Dermis microvascular lymphatic vessel endothelial cell (primary cell): ENCODE data around the gene CALM1. TPM values are rescaled to one million over a fixed set of nuclear protein-coding genes. Genes with fewer than 3 reads are reported as not detected.
"Not testable (repeated sequence)": the region's sequence is repeated elsewhere in the genome, so short reads cannot be mapped to it uniquely, and the experiment has no call there.

Experiments
- DNase-seq, 2 donors: peaks; one replicate each; pipeline versions ENCODE4 v3.0.0 to v3.0.0-alpha.2; 2010; ENCODE audit warnings: low read depth in 2 of 2
- total RNA-seq: library from RNA; depleted of rRNA; stranded (reverse); fragments of >200 nt; gene quantifications from 2 replicates; pipeline ENCODE4 v1.2.1, GENCODE V29; 2014

CALM1 gene
- total RNA-seq, 1 donor from 2014 or later, result 1,375 TPM

DNA sequence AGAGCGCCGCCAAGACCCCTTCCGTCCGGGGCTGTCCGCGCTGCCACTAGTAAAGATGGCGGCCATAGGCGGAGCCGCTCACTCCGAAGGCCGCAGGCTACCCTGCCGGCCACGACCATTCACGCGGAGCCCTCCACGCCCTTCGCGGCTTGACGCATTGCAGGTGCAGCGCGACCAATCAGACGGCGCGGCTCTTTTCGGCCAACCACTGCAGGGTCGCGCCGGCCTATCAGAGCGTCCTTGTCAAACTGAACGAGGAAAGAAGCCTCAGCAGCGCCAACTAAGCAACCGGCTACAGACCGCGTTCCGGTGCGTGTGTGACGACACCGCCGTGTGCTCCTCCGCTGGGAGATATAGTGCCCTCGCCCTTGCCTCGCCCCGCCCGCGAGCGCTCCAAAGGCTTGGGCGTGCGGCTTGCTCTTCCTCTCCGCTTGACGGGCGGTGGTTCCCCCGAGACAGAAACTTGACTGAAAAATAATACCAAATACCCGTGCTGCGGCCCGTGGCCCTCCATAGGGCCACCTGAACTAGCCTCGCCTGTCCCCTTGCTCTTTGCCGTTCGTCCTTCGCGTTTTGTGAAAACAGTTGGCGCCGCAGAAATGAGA is 13.6 kb upstream of the CALM1 start:
- DNase-seq, result peak; percentile 99 to 100

DNA sequence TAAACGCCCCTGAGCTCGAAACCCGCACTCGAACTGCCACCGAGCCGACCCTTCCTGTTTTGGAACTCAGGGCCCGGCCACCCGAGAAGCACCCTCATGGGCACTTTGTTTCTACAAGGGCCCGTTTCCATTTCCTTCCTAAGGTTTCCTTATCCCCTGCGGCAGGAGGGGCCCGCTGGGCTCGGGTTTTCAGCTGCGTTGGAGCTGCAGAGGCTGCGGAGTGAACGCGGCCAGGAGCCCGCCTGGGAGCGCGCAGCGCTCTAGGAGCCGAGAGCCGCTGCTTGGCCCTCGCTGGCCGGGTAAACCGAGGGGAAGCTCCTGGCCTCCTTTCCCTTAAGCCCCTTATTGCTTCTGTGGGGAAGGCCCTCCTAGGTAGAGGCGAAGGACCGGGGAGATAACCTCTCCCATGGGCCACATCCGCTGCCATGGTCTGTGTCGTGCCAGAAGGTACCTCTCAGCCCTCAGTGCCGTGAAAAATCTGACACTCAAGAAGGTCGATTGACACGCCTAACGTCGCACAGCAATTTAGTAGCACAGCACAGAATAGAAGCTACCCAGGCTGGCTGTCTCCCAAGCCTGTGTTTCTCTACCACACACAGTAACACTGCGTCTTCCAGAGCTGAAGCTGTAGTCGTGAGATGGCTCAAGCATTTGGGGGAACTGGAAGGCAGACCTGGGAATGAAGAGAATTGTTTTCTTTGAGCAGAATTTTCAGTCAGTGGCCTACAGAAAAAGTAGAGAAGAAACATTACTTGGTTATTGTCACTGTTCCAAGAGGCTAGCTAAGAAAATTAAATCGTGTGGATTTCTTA is 12.9 kb upstream of the CALM1 start:
- peak in 1 of 2 donors; percentile 61 for DNase-seq

DNA sequence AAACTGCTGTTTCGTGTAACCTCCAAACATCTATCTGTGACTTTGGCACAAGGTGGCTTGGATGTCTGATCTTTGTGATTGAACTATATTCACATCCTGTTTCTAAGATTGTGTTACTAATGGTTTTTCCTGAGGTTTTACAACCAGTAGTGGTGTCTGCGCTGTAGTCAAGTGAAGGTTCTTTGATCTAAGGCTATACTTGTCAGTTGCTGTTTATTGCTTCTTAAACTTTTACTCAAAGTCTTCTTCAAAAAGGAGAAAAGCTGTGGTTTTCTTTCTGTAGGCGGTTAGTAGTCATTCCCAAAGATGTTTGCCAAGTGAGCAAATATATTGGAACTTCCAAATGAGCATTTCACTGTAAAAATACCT is 12.3 kb upstream of the CALM1 start:
- peak in 1 of 2 donors; percentile 25 for DNase-seq

DNA sequence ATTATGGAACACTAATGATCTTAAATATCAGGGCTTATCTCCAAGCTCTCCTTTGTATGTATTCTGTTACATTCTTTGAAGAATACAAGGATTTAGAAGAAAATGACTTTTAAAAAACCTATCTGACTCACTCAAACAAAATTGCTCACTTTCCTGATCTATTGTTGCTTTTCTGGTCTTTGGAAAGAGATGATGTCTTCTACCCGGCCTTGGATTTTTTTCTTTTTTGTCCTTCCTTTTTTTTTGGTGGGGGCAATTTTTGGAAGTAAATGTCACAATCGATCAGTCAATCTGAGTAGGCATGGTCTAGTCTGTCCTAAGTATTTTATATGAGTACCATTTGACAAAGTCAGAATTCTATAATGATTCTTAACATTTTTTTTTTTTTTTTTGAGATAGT is 10.5 kb upstream of the CALM1 start:
- DNase-seq, result no peak

DNA sequence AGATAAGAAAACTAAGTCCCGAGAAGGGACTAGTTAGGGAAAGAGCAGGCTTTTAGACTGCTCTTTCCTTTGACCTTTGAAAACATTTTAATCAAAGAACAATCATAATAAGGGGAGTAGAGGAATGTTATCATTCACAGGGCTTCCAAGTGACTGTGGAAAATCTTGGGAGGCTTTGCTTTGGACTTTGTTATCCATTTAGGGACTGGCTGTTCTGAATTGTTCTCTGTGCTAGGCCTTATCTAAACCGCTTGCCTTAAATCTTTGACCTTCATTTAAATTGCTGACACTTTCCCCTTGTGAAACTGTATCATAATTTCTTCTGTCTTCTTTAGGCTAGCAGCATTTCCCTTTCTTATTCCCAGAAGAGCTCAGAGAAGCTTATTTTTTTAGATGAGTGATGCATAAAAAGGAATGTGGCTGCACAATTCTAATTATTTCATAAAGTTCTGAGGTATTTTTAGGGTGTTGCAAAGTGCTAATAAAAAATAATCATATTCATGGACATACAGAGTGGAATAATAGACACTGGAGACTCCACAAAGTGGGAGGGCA is 9.5 kb upstream of the CALM1 start:
- DNase-seq, result no peak

DNA sequence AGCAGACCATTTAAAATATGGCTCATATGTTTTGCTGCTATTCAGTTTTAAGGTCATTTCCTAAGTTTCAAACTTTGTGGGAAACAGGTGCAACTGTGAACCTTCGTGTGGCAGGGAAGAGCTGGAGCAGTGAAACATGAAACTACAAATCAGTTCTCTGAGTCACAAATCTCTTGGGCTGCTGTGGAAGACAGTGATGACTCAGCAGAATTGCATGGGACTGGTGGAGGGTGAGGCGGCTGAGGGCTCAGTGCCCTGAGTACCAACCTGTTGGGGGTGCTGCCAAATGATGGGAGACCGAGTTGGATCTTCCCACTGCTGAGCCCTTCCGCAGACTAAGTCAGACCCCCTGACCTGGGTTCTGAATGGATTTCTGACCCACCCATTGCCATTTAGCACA is 8.4 kb upstream of the CALM1 start:
- peak in 1 of 2 donors; percentile 39 for DNase-seq

DNA sequence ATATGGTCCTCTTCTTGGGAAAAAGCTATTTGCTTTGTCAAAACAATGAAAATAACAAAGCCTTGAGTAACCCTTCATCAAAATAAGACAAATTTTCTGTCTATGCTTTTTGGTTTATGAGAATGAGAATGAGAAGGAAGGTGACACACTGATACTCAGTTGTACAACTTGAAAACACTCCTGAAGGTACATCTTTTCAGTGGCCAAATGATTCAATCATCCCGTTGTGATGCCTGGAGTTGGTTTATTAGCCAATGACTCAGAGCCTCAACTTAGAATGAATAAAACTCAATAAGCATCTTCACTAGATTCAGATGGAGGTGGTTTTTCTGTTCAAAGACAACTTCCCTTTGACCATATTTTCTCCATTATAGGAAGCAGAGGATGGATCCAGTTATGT is 7.8 kb upstream of the CALM1 start:
- no peak for DNase-seq

DNA sequence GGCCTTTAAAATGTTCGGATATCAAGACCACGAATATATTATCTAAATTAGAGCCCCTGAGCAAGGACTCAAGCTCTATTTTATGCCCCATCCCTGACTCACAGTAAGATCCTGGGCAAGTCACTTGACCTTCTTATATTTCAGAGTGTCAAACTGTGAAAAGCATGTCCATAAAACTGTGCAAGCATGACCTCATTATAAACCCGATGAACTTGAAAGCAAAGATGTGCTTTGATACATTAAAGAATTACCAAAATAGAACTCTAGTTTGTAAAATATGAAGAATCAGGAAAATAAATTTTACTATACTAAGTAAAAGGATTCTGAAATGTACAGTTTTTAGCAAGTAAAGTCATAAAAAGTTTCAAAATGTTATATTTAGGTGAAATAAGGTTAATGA is 2.9 kb upstream of the CALM1 start:
- no peak for DNase-seq

DNA sequence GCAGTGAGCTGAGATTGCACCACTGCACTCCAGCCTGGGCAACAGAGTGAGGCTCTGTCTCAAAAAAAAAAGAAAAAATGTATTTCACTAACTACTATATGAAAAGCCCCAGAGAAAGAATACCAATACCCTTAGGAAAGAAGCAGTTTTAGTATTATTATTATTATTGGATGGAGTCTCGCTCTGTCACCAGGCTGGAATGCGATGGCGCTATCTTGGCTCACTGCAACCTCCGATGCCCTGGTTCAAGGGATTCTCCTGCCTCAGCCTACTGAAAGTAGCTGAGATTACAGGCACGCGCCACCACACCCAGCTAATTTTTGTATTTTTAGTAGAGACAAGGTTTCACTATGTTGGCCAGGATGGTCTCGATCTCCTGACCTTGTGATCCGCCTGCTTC is 2.0 kb upstream of the CALM1 start:
- DNase-seq, result not testable (repeated sequence)

DNA sequence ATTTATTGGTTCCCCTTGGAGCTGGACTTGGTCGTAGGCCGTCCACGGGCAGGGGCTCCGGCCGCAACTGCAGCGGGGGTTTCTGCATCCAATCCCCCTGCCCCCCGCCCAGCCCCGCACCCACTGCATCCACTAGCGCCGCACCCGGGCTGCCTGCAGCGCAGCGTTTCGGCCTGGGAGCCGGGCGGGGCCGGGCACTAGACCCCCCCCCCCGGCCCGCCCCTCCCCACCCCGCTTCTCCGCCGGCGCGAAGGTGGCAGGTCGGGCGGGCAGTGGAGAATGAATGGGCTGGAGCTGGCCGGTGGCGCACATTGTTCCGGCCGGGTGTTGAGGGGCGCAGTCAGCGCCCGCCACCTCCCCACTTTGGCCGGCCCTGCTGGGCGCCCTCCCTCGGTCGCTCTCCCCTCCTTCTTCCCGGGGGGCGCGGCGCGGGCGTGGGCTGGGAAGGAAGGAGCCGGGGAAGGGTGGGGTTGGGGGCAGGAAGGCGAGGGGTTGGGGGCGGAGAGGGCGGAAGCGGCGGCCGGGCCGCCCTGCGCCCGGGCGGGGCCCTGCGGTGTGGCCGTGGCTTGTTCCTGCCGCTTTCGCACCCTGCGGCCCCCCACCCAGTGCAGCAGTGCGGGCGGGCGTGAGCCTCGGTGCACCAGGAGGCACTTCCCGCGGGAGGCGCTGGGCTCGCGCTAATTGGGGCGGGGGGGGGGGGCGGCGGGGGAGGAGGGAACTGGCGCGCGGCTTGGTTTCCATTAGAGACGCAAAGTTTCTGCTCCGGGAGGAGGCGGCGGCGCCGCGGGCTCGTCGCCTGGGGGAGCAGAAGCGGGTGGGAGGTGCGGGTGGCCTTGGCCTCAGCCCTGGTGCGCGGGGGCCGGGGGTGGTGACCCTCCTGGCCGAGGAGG is 841 bp downstream of the CALM1 start:
- peak in 1 of 2 donors; percentile 56 for DNase-seq

DNA sequence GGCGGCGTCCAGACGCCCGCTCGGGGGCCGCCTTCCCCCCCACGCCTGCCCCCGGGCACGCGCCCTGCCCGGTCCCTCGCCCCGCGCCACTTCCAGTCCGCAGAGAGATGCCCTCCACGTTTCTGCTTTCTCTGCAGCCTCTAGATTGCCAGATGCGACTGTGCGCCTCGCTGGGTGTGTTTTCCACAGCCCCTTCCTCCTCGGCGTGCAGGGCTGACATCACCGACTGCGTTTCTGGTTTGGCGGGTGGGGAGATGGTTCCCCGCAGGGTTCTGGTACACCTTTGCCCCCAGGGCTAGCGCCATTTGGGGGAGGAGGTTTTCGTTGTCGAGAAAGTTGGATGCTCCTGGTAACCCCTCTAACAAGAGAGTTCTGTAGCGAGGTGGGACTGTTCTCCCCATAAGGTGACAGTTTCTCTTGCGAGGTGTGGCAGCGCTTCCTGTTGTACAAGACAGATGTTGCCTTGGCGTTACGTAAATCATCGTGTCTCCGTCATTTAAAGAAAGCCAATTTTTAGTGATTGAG is 1.5 kb downstream of the CALM1 start:
- peak in 1 of 2 donors; percentile 51 for DNase-seq

DNA sequence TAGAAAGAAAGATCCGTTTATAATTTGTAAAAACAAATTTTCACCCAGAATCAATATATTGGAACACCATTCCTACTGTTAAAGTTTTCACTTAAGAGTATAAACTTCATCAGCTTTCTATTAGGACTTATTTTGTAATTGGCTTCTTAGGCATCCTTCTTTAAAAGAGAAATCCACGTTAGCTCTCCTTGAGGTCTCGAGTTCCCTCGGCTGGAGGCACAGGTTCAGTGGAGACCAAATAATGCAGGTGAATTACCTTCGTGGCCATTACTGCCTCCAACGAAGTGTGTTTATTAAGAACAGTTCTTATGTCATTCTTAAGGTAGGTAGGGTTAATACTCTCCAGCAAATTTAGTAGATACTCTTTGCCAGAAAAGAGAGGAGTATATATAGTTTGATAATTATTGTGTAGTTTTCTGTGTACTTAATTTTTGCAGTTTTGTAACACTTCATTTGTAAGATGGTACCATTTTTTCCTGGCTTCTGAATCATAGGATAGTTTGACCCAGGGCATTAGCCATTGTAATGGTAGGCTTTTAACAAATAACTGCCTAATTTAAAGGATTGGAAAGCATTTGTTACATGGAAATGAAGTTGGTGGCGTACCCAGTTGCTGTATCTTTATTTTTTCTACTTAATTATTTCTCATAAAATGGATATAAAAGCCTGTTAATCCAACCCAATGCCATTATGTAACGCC is 2.2 kb downstream of the CALM1 start:
- no peak for DNase-seq

DNA sequence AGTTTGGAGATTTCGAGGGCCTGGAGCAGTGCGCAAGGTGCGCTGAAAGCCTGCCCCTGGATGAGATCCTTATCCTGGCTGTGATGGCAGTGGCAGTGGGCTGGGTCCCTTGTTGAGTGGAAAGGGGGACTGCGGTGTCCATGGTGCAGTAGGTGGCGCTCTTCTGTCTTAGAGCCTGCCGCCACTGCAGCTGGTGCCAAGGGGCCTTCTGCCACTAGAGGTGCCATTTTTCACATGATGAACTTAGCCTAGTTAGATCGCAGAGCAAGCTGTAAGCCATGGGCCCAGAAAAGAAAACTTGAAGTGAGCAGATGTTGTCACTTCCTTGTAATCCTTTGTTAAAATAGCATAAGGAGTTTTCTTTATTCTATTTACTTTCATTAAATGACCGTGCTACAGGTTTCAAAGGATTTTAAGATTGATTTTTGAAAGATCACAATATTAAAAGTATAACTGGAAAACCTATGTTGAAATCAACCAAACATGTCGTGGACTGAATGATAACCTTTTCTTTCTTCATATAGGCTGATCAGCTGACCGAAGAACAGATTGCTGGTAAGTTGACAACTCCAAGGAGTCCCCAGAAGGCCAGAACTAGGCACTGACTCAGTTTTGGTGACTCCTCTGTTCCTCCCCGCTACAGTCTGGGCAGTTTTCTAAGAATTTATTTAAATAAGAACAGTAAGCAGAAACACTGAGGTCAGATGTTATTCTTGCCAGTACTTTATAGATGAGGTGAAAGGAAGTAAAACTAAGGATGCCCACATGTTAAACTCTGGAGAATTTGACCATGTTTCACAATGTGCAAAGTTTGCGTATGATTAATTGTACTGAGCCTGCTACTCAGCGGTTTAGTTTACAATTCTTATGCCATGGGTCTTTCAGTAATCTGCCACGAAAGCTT is 3.0 kb downstream of the CALM1 start:
- DNase-seq, result peak; percentile 85 to 95

DNA sequence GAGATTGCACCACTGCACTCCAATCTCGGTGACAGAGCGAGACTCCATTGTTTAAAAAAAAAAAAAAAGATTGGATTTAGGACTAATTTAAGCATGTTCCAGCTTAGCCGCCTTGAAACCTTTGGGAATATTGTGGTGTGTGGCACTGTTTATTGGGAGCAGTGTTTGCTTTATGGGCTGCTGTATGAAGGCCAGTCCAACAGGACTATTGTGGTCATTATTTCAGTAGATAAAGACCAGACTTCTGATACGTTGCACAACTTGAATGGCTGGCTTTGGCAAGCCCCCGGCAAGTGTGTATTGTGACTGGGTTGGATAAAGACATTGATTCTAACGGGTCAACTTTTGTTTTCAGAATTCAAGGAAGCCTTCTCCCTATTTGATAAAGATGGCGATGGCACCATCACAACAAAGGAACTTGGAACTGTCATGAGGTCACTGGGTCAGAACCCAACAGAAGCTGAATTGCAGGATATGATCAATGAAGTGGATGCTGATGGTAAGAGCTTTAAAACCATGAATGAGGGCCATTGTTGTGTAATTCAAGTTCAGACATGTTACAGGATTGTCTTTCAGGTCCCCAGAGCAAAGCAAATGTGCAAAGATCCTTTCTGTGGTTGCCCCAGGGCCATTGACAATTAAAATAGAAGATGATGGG is 4.2 kb downstream of the CALM1 start:
- no peak for DNase-seq

DNA sequence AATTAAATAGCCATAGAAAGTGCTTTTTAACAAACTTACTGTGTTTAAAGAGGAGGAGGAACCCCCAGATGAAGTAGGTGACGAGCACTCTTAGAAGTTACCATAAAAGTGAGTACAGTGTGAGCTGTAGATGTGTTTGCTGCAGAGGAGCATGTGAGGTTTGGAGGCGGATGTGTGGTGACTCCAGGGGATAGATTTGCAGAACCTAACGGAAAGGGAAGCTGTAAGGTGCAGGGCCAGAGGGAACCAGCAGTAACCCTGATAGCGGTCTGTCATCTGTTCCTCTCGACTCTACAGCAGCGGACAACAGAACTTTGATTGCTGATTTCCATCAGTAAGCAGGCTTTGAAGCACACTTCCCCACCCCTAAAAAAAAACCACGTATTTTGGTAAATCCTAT is 5.2 kb downstream of the CALM1 start:
- no peak for DNase-seq

DNA sequence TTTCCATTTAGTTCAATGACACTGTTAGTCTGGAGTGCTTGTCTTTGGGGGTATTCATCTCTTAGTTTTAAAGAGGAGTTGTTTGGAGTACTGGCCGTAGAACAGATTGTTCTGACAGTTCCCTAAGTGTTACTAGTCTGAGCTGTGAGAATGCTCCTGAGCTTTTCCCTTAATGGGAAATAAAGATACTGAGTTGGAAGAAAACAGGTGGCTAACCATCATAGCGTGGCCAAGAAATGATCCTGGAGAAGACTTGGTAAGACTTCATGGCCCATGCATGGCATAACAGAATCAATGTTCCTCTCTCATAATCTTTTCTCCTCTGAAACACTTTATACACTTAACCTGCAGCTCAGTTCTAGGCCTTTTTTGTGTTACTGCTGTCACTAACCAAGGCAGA is 6.2 kb downstream of the CALM1 start:
- no peak for DNase-seq

DNA sequence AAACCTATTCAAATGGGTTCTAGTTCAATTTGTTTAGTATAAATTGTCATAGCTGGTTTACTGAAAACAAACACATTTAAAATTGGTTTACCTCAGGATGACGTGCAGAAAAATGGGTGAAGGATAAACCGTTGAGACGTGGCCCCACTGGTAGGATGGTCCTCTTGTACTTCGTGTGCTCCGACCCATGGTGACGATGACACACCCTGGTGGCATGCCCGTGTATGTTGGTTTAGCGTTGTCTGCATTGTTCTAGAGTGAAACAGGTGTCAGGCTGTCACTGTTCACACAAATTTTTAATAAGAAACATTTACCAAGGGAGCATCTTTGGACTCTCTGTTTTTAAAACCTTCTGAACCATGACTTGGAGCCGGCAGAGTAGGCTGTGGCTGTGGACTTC is 8.3 kb downstream of the CALM1 start:
- no peak for DNase-seq

DNA sequence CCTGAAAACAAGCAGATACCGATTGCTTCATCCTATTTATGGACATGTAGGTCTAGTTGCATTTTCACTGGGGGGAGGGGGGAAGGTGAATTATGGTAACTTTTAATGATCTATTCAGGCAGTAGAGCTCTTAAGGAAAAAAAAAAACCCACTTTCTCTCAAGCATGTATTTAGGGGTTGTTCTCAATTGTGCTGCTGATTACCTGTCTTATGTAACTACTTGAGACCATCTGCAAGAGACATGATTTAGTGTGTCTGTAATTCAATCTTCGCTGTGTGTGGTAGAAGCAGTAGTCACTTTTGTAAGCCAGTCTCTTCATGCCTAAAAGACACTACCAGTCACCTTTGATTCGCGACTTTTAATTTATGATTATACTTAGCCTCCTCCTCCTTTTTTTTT is 8.9 kb downstream of the CALM1 start:
- no peak for DNase-seq

DNA sequence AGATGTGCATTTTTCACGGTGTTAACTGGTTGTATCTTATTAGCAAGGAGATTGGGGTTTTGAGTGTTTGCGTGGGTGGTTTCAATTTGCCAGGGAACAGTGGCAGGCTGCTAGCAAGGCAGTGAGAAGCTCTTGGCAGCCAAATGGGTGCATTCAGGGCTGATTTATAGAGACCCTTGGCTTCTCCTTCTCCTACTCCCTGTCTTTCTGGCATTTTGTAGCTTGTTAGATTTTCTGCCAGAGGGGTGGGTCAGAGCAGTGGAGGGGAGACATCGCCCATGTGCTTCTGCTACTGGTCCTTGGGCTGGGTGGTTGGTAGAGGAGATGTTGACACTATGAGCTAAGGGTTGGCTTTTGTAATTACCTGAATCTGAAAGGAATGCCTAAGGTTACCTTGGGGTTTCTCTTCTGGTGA is 9.6 kb downstream of the CALM1 start:
- no peak for DNase-seq

DNA sequence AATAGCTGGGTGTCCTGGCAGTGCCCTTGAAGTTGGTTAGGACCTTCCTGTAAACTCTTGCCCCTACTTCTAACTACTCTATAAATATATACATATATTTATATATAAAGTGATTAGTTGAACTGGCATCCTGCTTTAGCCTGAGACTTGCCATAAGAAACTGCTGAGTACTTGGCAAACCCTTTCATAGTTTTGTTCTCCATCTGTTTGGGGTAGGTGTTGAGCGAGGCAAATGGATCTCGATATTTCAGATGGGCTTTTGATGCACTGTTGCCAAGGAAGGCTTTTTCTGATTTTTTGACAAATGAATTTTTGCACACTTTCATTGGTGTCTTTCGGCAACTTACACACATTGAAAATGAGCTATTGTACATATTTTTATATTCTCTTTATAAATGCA is 10.4 kb downstream of the CALM1 start:
- no peak for DNase-seq
